ENCODE measurements around the gene LAMTOR3.

The LAMTOR3 gene

GRCh38 chr4:99828477-99828876, 65.8 kb downstream of the LAMTOR3 start:
- no peak for DNase-seq
